GM19372 (cell line): Measurements from ENCODE around the gene LDLRAP1.

Experiments used
- ATAC-seq: cut with Tn5 transposase; IDR thresholded peaks from one replicate; pipeline ENCODE4 v1.9.1; 2021; ENCODE audit warnings: mild to moderate bottlenecking, low read depth, moderate library complexity; ENCODE audit not compliant: unreplicated experiment

The LDLRAP1 gene

DNA sequence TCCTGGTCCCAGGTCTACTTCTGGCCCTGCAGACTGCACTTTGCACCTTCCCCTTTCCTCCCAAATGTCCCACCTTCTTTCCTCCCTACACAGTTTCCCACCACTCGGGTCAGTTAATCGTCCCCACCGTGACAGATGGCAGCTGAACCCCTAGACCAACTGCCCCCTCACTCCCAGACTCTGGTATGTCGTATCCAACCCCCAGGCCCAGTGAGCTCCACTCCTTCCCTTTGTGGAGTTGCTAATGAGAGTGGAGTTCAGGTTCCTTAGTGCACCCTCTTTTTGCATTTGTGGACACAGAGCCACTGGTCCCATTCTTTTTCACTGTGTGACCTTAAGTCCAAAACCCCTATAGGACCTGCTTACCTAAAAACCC is 75.0 kb downstream of the LDLRAP1 start:
- ATAC-seq = no peak
